Tracheal epithelial cell (primary cell): Measurements from ENCODE around the gene ISCA2. TPM values are rescaled to one million over a fixed set of nuclear protein-coding genes. Genes with fewer than 3 reads are reported as not detected.

ENCODE experiments used
- total RNA-seq: library from RNA; depleted of rRNA; stranded (reverse); fragments of >200 nt; gene quantifications from 2 replicates; pipeline ENCODE4 v1.2.1, GENCODE V29; 2014

ISCA2 gene, protein sequence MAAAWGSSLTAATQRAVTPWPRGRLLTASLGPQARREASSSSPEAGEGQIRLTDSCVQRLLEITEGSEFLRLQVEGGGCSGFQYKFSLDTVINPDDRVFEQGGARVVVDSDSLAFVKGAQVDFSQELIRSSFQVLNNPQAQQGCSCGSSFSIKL
- 17.4 and 28.1 TPM in 2 replicates for total RNA-seq

DNA sequence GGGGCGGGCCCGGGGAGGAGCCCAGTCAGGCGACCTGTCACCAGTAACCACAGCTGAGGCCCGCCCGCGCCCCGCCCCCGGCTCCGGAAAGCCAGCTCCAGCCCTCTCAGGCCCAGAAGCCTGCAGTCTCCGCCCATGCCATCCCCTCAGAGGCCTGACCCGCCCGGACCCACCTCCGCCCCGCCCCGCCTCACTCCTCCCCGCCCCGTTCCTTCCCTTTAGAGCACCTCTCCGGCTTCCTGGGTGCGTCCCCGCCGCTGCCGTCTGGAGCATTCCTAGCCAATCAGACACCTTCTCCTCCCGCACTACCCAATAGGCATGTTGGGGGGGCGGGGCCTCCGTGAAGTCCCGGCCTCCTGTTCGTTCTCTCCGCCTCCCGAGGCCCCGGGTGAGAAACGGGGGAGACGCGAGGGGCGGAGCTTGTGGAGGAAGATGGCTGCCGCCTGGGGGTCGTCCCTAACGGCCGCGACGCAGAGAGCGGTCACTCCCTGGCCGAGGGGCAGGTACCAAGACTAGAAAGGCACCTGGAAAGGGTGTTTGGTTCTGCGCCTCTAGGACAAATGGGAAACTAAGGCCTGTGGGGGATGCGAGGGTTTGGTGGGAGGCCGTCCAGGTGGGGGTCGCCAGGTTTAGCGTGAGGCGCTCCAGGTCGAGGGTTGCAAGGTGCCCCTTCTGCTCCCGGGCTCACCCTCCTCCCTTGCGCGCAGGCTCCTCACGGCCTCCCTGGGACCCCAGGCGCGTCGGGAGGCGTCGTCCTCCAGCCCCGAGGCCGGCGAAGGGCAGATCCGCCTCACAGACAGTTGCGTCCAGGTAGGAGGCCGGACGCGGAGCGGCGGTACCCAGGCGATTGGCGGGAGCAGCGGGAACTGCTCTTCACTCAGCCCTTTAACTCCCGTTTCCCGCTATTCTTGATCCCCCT, at the start of gene ISCA2:
Gene ISCA2 (plus strand): TSS at position 423 of the 919 bp plus-strand sequence. CDS start 10 bp downstream, at position 433.

DNA sequence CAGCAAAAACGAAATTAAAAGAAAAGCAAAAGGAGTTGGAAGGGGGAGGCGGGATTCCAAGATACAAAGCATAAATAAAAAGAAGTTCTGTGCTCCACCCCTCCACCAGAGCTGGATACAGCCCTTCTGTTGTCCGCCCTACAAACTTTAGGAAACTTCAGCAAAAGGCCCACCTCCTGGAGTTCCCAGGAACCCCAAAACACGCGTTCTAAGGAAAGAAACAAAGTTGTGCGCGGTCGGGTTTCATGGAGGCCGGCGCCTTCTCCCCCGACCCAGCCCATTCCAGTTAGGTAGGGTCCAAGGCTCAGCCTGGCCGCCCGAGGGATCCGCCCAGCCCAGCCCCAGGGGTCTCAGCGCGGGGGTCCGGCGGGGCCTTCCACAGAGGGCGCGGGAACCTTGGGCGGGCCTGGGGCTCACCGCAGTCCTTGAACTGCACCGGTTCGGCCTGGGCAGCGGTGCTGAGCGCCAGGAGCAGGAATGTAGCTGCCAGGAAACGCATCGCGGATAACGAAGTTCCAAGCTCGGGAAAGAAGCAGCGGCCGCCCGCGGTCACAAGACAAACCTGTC, 706 bp upstream of the ISCA2 start, which contains the start of gene NPC2:
Gene NPC2 (minus strand): TSS at position 530 of the 567 bp plus-strand sequence. CDS start 31 bp downstream, at position 499.

Other genes starting within 250 kb of the ISCA2 start
- 19.0 and 21.0 TPM in 2 replicates for gene ABCD4, start 190.8 kb upstream of the ISCA2 start, total RNA-seq
- gene VRTN, start 145.3 kb upstream of the ISCA2 start, total RNA-seq: not detected in 2 replicates
- gene SYNDIG1L, start 67.6 kb upstream of the ISCA2 start, total RNA-seq: under 0.01 TPM in 1 of 2 replicates, not detected in the other
- 235 and 289 TPM in 2 replicates for gene NPC2, start 460 bp upstream of the ISCA2 start, total RNA-seq
- gene LTBP2, start 118.5 kb downstream of the ISCA2 start, total RNA-seq: 15.8 and 37.4 TPM in 2 replicates
- gene AREL1, start 219.3 kb downstream of the ISCA2 start, total RNA-seq: 21.1 and 31.6 TPM in 2 replicates
- 28.0 and 34.3 TPM in 2 replicates for gene FCF1, start 219.4 kb downstream of the ISCA2 start, total RNA-seq